ENCODE measurements around the gene STH.

STH gene

GRCh38 chr17:45967378-45967777 lies 31.7 kb upstream of the STH start:
- no peaks in the 10 kb centered on the region for H3K36me3 ChIP-seq (ENCODE audit: low read depth)
- peaks cover 31% of the 10 kb centered on the region for H3K27me3 ChIP-seq (ENCODE audit: insufficient read depth, poor library complexity, severe bottlenecking)
- DNase-seq (ENCODE audit: low spot score) (no peak), ATAC-seq (ENCODE audit: low read depth) (no peak)
- no peak overlapping the region for H3K4me3 ChIP-seq (ENCODE audit: severe bottlenecking)
- no peaks in the 10 kb centered on the region for H3K9me3 ChIP-seq (ENCODE audit: severe bottlenecking)
- H3K4me1 ChIP-seq (ENCODE audit: insufficient read depth, poor library complexity, severe bottlenecking): no peaks in the 10 kb centered on the region
- TF ChIP-seq CTCF (IDR thresholded peaks at IDR 0.05; ENCODE audit: poor library complexity, severe bottlenecking): no peak
- no peak overlapping the region for H3K27ac ChIP-seq (ENCODE audit: poor library complexity, severe bottlenecking)

DNA sequence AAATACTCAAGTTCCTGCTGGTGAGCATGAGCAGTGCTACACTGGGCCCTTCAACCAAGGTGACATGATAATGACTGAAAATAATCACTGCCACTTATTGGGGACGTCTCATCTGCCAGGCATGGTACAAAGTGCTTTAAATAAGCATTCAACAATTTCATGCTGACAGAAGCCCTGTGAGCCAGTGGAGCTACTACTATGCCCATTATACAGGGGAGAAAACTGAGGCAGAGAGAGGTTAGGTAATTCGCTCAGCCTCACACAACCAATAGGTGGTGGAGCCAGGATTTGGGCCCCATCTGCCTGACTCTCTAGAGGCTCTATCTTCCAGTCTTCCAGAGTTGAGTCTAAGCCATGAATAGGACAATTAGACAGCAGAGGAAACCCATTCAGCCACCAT lies 30.3 kb upstream of the STH start:
- no peak for DNase-seq (ENCODE audit: low spot score)
- H3K27me3 ChIP-seq (ENCODE audit: insufficient read depth, poor library complexity, severe bottlenecking): peaks cover 31% of the 10 kb centered on the region
- ATAC-seq (ENCODE audit: low read depth): no peak
- H3K4me1 ChIP-seq (ENCODE audit: insufficient read depth, poor library complexity, severe bottlenecking): no peaks in the 10 kb centered on the region
- TF ChIP-seq CTCF (IDR thresholded peaks at IDR 0.05; ENCODE audit: poor library complexity, severe bottlenecking): no peak
- no peaks in the 10 kb centered on the region for H3K36me3 ChIP-seq (ENCODE audit: low read depth)
- H3K27ac ChIP-seq (ENCODE audit: poor library complexity, severe bottlenecking): no peak overlapping the region
- H3K9me3 ChIP-seq (ENCODE audit: severe bottlenecking): no peaks in the 10 kb centered on the region
- H3K4me3 ChIP-seq (ENCODE audit: severe bottlenecking): no peak overlapping the region

DNA sequence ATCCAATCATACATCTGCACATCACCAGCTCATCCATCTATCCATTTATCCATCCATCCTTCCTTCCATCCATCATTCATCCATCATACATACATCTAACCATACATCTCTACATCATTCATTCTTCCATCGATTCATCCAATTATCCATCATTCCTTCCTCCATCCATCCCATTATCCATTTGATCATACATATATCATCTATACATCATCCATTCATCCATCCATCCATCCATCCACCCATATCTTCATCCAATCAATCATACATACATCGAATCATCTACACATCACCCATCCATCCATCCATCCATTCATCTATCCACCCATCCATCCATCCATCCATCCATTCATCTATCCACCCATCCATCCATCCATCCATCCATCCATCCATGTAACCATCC lies 29.3 kb upstream of the STH start:
- Histone ChIP-seq H3K4me1 (ENCODE audit: insufficient read depth, poor library complexity, severe bottlenecking) (no peaks in the 10 kb centered on the region), H3K27me3 (ENCODE audit: insufficient read depth, poor library complexity, severe bottlenecking) (peaks cover 31% of the 10 kb centered on the region), H3K4me3 (ENCODE audit: severe bottlenecking) (no peak overlapping the region), H3K27ac (ENCODE audit: poor library complexity, severe bottlenecking) (no peak overlapping the region), H3K36me3 (ENCODE audit: low read depth) (no peaks in the 10 kb centered on the region), H3K9me3 (ENCODE audit: severe bottlenecking) (no peaks in the 10 kb centered on the region)
- TF ChIP-seq CTCF (IDR thresholded peaks at IDR 0.05; ENCODE audit: poor library complexity, severe bottlenecking): no peak
- no peak for DNase-seq (ENCODE audit: low spot score)
- ATAC-seq (ENCODE audit: low read depth): no peak

DNA sequence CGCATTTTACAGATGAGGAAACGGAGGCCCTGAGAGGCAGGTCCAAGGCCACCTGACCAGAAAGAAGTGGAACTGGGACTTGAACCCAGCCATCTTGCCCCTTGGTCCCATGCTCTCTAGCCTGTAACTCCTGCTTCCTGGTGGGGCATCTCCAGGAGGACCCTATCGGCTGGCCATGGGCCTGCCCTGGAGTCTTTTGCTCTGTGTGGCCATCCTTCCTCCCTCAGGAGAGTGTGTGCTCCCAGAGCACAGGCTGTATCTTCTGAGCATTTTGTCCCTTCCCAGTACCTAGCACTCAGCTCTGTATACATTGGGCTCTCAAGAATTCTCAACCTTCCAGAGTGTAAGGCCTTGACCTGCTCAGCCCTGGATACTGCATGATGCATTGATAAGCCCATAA lies 28.4 kb upstream of the STH start:
- H3K36me3 ChIP-seq (ENCODE audit: low read depth): no peaks in the 10 kb centered on the region
- H3K4me3 ChIP-seq (ENCODE audit: severe bottlenecking): no peak overlapping the region
- DNase-seq (ENCODE audit: low spot score) (no peak), ATAC-seq (ENCODE audit: low read depth) (no peak)
- TF ChIP-seq CTCF (IDR thresholded peaks at IDR 0.05; ENCODE audit: poor library complexity, severe bottlenecking): no peak
- no peaks in the 10 kb centered on the region for H3K4me1 ChIP-seq (ENCODE audit: insufficient read depth, poor library complexity, severe bottlenecking)
- peaks cover 23% of the 10 kb centered on the region for H3K27me3 ChIP-seq (ENCODE audit: insufficient read depth, poor library complexity, severe bottlenecking)
- no peaks in the 10 kb centered on the region for H3K9me3 ChIP-seq (ENCODE audit: severe bottlenecking)
- no peak overlapping the region for H3K27ac ChIP-seq (ENCODE audit: poor library complexity, severe bottlenecking)

DNA sequence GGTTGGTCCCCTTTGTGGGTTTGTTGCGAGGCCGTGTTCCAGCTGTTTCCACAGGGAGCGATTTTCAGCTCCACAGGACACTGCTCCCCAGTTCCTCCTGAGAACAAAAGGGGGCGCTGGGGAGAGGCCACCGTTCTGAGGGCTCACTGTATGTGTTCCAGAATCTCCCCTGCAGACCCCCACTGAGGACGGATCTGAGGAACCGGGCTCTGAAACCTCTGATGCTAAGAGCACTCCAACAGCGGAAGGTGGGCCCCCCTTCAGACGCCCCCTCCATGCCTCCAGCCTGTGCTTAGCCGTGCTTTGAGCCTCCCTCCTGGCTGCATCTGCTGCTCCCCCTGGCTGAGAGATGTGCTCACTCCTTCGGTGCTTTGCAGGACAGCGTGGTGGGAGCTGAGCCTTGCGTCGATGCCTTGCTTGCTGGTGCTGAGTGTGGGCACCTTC lies 27.3 kb upstream of the STH start:
- Histone ChIP-seq H3K9me3 (ENCODE audit: severe bottlenecking) (no peaks in the 10 kb centered on the region), H3K27me3 (ENCODE audit: insufficient read depth, poor library complexity, severe bottlenecking) (peaks cover 12% of the 10 kb centered on the region), H3K4me3 (ENCODE audit: severe bottlenecking) (no peak overlapping the region), H3K27ac (ENCODE audit: poor library complexity, severe bottlenecking) (no peak overlapping the region), H3K36me3 (ENCODE audit: low read depth) (no peaks in the 10 kb centered on the region), H3K4me1 (ENCODE audit: insufficient read depth, poor library complexity, severe bottlenecking) (no peaks in the 10 kb centered on the region)
- ATAC-seq (ENCODE audit: low read depth) (no peak), DNase-seq (ENCODE audit: low spot score) (no peak)
- no peak for TF ChIP-seq CTCF (IDR thresholded peaks at IDR 0.05; ENCODE audit: poor library complexity, severe bottlenecking)

All from RWPE2 (cell line).